ENCODE data around the gene KCNT1. TPM values are rescaled to one million over a fixed set of nuclear protein-coding genes. Genes with fewer than 3 reads are reported as not detected.
"Not testable (repeated sequence)": the region's sequence is repeated elsewhere in the genome, so short reads cannot be mapped to it uniquely, and the experiment has no call there.

The KCNT1 gene
- total RNA-seq, 2 experiments from 2014 or later, result not detected

DNA sequence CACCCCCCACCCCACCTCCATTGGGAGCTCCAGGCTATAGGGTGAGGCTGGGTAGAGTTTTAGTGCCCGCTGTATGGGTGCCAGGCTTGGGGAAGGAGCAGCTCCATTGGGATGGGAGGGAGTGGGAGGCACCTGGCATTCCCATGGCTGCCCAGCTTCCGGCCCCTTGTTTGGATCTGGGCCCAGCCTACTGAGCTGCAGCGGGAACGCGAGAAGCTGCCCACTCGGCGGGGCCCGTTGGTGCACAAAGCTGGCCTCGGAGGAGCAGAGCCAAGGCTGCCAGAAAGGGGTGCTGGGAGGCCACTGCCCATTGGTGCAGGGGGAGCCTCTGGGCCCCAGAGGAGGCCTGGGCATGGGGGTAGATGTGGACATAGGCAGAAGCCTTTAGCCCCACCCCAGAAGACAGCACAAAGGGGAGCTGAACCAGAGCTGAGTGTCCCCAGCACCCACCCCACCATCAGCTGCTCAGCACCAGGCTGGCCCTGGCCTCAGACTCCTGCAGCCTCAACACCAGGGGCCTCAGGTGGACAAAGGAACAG, 34.5 kb upstream of the KCNT1 start:
- Mint-ChIP-seq H3K9me3 (no peaks in the 10 kb centered on the region), H3K4me3 (no peak overlapping the region), H3K4me1 (no peaks in the 10 kb centered on the region), H3K27me3 (no peaks in the 10 kb centered on the region), H3K36me3 (no peaks in the 10 kb centered on the region), H3K27ac (no peak overlapping the region)
- no peak for DNase-seq

DNA sequence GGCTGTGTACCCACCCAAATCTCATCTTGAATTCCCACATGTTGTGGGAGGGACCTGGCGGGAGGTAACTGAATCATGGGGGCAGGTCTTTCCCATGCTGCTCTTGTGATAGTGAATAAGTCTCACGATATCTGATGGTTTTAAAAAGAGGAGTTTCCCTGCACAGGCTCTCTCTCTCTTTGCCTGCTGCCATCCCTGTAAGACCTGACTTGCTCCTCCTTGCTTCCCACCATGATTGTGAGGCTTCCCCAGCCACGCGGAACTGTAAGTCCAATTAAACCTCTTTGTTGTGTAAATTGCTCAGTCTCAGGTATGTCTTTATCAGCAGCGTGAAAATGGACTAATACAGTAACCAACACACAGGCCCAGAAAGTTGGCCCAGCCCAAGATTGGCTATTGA, 33.0 kb upstream of the KCNT1 start:
- not testable (repeated sequence) for H3K9me3 Mint-ChIP-seq, H3K4me1 Mint-ChIP-seq, DNase-seq, H3K4me3 Mint-ChIP-seq, H3K27me3 Mint-ChIP-seq, H3K36me3 Mint-ChIP-seq, H3K27ac Mint-ChIP-seq

DNA sequence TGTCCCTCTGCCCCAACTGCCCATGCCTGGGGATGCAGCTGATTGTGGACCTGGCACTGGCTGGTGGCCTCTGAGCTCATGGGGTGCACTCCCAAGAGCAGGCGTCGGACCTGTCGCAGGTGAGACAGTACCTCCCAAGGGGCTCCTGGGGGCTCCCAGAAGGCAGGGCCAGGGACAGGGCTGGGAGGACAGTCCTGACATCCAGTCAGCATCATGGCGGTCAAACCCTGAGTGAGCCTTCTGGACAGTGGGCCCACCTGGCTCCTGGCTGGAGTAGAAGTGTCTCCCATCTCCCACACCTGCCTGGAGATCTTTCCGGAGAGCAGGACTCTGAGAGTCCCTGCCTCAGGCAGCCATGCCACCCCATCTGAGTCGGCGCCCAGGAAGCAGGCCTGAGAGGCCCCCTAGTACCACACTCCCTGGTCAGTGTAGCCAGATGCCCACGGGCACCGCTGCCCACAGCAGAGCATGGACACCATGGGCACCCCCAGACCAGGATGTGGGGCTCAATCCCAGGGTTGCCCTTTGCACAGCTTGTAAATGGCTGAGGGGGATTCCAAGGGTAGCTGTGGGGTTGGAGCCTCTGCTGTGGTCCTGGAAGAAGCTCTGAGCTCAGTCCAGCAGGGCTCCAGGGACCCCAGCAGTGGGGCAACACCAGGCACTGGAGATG, 32.2 kb upstream of the KCNT1 start:
- Mint-ChIP-seq H3K4me3 (no peak overlapping the region), H3K27me3 (no peaks in the 10 kb centered on the region), H3K9me3 (no peaks in the 10 kb centered on the region), H3K4me1 (no peaks in the 10 kb centered on the region), H3K27ac (no peak overlapping the region), H3K36me3 (no peaks in the 10 kb centered on the region)
- DNase-seq, result no peak

DNA sequence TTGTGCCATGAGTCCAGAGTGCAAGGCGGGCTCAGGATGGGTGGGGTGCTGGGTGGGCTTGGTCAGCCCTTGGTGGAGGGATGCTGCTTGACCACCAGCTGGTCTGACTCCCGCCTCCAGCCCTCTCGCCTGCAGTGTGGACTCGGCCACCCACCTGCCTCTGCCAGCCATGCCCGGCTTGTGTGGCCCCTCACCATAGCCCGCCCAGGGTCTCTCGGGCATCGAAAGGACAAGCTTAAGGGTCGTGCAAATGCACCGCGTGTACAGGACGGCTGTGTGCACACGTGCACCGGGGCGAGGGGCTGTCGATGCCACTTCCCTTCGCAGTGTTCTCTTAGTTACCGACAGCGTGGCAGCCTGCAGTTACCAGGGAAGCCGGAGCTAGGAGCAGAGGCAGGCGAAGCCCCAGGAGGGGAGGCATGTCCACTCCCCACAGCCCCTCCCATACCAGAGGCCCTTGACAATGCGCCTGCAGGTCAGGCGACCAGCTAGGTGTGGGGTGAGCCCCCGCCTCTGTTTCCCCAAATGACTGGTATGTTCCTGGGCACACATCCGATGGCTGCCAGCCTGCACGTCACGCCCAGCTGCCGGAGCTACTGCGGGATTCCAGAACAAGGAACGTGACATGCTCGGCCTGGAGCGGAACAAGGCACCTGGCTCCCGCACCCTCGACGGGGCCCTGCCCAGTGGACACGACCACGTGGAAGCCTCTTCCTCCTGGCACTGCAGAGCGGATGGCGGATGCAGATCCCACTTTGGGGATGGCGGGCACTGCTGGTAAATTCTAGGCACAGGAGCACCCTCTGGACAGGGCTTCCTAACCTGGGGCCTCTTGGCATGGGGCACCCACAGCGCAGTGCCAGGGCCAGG, 31.0 kb upstream of the KCNT1 start:
- H3K27me3 Mint-ChIP-seq, result no peaks in the 10 kb centered on the region

DNA sequence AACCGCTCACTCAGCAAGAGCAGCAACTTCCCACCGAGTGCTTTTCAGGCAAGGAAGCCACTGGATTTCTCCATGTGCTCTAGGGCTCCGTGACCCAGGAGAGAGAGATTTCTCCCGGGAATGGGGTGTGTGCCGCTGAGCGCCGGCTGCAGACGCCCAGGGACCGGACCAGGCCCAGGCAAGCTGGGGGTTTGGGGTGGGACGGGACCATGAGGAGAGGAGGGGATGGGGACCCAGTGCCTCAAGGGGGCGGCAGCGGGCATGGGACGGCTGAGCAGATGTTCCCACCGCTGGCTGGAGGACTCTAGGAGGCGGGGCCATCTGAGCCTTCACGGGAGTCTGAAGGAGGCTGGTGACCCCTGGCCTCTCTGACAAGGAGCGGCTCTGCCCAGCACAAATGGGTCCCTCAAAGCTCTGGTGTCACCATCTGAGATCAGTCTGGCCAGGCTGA, 30.4 kb upstream of the KCNT1 start:
- Mint-ChIP-seq H3K36me3 (no peaks in the 10 kb centered on the region), H3K4me3 (no peak overlapping the region), H3K27ac (no peak overlapping the region), H3K9me3 (no peaks in the 10 kb centered on the region), H3K27me3 (no peaks in the 10 kb centered on the region), H3K4me1 (no peaks in the 10 kb centered on the region)
- no peak for DNase-seq

More for the DNA sequence above, 31.0 kb upstream of the KCNT1 start:
- H3K4me3 Mint-ChIP-seq, result no peak overlapping the region
- no peak overlapping the region for H3K27ac Mint-ChIP-seq
- no peak for DNase-seq
- no peaks in the 10 kb centered on the region for H3K9me3 Mint-ChIP-seq
- no peaks in the 10 kb centered on the region for H3K36me3 Mint-ChIP-seq
- H3K4me1 Mint-ChIP-seq, result no peaks in the 10 kb centered on the region

DNA sequence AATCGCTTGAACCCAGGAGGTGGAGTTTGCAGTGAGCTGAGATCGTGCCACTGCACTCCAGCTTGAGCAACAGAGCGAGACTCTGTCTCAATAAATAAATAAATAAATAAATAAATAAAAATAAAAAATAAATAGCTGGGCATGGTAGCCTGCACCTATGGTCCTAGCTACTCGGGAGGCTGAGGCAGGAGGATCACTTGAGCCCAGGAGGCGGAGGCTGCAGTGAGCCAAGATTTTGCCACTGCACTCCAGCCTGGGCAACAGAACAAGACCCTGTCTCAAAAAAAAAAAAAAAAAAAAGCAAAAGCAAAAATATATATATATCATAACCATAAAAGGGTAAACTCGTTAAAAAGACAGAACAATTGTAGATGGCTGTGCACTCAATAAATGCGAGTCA, 29.2 kb upstream of the KCNT1 start:
- not testable (repeated sequence) for H3K27me3 Mint-ChIP-seq

DNA sequence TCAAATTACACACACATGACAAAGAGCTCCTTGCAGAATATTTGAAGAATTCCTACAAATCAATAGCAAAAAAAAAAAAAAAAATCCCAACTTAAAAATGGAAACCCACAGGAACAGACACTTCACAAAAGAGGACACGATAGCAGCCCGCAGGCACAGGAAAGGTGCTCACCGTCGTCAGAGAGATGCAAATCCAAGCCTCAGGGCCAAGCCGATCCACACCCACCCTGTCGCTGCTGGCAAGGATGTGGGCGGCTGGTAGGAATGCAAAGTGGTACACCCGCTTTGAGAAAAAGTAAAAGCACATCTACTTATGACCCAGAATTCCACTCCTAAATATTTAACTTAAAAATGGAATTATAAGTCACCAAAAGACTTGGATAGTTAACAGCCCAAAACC, 28.0 kb upstream of the KCNT1 start:
- H3K27me3 Mint-ChIP-seq, result no peaks in the 10 kb centered on the region
- no peak overlapping the region for H3K4me3 Mint-ChIP-seq
- H3K4me1 Mint-ChIP-seq, result no peaks in the 10 kb centered on the region
- H3K27ac Mint-ChIP-seq, result no peak overlapping the region
- H3K9me3 Mint-ChIP-seq, result no peaks in the 10 kb centered on the region
- DNase-seq, result no peak
- H3K36me3 Mint-ChIP-seq, result no peaks in the 10 kb centered on the region

More for the DNA sequence above, 29.2 kb upstream of the KCNT1 start:
- H3K36me3 Mint-ChIP-seq, DNase-seq, H3K27ac Mint-ChIP-seq, H3K4me1 Mint-ChIP-seq, H3K4me3 Mint-ChIP-seq, H3K9me3 Mint-ChIP-seq: not testable (repeated sequence)

DNA sequence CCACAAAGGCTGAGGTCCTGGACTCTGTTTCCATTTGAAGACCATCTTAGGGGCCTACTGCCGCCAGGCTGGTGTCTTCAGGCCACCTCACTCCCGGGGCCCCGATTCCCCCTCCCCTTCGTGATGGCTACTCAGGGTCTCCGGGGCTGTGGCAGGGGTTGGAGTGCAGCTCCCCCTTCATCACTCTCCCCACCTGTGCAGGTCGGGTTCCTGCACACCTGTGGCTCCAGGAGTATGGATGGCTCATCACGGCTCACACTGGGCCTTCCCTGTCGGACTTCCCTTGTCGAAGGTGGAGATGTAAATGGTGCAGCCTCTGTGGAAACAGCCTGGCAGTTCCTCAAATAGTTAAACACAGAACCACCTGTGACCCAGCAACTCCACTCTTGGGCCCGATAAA, 27.0 kb upstream of the KCNT1 start:
- no peaks in the 10 kb centered on the region for H3K36me3 Mint-ChIP-seq
- no peak for DNase-seq
- no peaks in the 10 kb centered on the region for H3K4me1 Mint-ChIP-seq
- H3K27me3 Mint-ChIP-seq, result no peaks in the 10 kb centered on the region
- H3K4me3 Mint-ChIP-seq, result no peak overlapping the region
- no peak overlapping the region for H3K27ac Mint-ChIP-seq
- H3K9me3 Mint-ChIP-seq, result no peaks in the 10 kb centered on the region

DNA sequence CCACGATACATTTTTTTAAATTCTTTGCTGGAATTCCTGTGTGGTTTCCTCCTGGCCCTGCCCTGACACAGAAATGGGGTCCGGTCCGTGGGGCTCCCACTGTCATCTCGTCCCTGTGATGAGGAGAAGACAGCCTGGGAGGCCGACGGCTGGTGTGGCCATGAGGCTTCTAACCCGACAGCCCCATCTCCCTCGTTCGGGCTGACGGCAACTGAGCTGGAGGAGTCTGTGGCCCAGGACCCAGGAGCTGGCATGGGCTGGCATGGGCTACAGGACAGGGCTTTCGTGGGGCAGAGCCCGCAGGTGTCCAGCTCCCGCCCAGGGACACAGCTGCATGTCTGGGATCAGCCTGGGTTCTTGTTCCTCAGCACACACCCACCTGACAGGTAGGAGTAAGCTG, 25.1 kb upstream of the KCNT1 start:
- Mint-ChIP-seq H3K4me1 (no peaks in the 10 kb centered on the region), H3K36me3 (no peaks in the 10 kb centered on the region), H3K9me3 (no peaks in the 10 kb centered on the region), H3K4me3 (no peak overlapping the region), H3K27me3 (no peaks in the 10 kb centered on the region), H3K27ac (no peak overlapping the region)
- no peak for DNase-seq

DNA sequence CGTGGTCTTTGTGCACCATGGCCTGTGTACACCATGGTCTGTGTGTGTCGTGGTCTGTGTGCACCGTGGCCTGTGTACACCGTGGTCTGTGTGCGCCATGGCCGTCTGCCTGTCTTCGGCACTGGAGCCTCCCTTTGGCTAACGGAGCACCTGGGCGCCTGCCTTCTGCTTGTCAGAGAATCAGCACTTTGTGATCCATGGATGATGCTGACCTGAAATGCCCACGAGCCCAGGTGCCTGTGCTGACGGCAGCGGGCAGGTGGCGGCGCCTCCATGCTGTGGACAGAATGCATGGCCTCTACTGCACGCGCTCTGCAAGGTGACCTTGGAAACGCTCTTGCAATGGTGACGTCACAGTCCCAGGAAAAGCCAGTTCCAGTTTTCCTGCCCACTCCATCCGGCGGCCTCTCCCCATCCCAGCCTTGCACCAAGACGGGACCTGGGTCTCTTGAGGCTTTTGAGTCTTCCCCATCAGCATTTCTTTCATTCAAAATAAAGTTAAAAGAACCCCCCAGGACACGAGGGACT, 24.3 kb upstream of the KCNT1 start:
- H3K27ac Mint-ChIP-seq, result no peak overlapping the region
- no peaks in the 10 kb centered on the region for H3K9me3 Mint-ChIP-seq
- H3K27me3 Mint-ChIP-seq, result no peaks in the 10 kb centered on the region
- H3K4me1 Mint-ChIP-seq, result no peaks in the 10 kb centered on the region
- DNase-seq, result no peak
- H3K36me3 Mint-ChIP-seq, result no peaks in the 10 kb centered on the region
- H3K4me3 Mint-ChIP-seq, result no peak overlapping the region

DNA sequence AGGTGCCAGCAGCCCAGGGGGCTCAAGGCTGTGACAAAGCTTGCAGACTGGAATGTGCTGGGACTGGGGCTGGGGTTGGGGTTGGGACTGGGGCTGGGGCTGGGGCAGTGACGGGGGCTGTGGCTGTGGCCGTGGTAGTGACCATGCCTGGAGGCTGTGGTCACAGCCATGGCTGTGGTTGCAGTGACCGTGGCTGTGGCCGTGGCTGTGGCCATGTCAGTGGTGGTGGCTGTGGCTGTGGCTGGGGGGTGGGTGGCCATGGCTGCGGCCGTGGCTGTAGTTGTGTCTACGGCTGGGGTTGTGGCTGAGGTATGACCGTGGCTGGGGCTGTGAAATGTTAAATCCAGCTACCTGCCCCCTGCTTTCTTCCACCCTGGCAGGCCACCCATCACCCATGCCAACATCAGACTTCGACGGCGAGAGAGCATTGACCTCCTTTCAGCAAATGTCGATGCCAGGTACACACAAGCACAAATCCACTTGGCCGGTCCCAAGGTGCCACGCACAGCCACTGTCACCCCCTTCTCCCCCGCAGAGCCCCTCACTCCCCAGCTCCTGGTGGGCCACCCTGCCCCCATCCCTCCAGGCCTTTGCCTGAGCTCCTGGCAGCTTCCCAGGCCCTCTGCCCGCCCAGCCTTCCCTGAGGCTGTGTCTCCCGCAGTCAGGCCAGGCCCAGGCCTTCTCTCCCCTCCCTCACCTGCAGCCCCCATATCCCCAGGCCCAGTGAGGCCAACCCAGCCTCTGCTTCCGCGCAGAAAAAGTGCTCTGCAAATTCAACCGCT, 23.6 kb upstream of the KCNT1 start:
- H3K27me3 Mint-ChIP-seq, result peaks cover 3% of the 10 kb centered on the region
- DNase-seq, result no peak
- H3K36me3 Mint-ChIP-seq, result no peaks in the 10 kb centered on the region
- H3K27ac Mint-ChIP-seq, result no peak overlapping the region
- no peak overlapping the region for H3K4me3 Mint-ChIP-seq
- H3K4me1 Mint-ChIP-seq, result no peaks in the 10 kb centered on the region
- no peaks in the 10 kb centered on the region for H3K9me3 Mint-ChIP-seq

DNA sequence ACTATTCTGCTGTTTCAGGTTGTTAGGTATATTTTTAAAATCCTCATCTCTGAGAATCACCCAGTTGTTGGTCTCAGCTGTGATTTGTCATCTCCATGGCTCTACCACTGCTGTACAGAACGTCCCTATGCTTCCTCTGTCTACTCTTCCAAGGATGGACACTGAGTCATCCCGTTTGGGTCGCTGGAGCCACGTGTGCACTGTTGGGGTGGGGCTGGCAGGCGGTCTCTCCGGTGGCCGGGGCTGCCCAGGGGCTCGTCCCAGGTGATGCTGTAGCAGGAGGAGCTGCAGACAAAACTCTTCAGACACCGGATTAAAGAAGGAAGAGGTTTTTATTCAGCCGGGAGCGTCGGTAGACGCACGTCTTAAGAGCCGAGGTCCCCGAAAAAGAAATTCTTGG, 21.9 kb upstream of the KCNT1 start:
- H3K4me3 Mint-ChIP-seq, result no peak overlapping the region
- H3K36me3 Mint-ChIP-seq, result no peaks in the 10 kb centered on the region
- H3K27ac Mint-ChIP-seq, result no peak overlapping the region
- peaks cover 8% of the 10 kb centered on the region for H3K27me3 Mint-ChIP-seq
- no peaks in the 10 kb centered on the region for H3K4me1 Mint-ChIP-seq
- H3K9me3 Mint-ChIP-seq, result no peaks in the 10 kb centered on the region
- DNase-seq, result no peak

DNA sequence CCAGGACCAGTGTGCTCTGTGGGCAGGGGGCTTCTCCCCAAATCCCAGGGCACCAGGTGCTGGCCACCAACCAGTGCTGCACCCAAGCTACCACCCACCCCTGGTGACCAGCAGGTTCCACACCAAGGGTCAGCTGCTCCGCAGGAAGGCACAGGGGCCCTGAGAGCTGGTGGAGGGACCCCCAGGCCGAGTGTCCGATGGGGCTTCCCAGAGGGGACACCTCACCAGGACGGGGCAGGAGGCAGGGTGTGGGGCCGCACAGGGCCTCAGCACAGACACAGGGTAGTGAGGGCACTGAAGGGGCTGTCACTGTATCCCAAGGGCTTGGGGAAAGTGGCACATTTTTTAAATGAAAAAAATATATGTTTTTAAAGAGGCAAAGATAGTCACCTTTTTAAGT, 20.8 kb upstream of the KCNT1 start:
- Mint-ChIP-seq H3K27ac (no peak overlapping the region), H3K9me3 (no peaks in the 10 kb centered on the region), H3K36me3 (no peaks in the 10 kb centered on the region), H3K4me3 (no peak overlapping the region), H3K4me1 (no peaks in the 10 kb centered on the region), H3K27me3 (peaks cover 8% of the 10 kb centered on the region)
- DNase-seq, result no peak

DNA sequence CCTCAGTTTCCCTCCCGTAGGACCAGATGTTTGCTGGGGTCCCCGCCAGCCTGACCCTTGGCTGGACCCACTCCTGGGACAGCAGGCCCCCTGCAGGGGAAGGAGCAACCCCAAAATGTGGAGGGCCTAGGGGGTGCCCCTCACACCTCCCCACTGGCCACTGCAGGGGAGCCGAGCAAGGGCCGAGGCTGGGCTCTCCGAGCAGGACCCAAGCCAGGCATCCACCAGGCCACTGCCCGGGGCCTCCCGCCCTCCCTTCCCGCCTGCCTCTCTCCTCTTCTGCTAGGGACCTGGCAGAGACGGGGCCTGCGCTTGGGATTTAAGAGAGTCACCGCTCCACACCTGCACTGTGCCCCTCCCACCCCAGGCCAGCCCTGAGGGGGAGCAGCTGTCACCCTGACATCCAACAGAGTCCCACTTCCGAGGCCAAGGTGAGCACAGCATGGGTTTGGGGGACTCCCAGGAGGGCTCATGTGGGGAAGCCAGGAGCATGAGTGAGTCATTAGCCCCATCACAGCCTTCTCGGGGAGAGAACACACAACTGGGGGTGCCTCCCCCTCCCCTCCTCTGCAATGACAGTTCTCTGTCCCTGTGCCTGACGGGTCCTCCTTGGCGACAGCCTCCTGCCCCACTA, 18.5 kb upstream of the KCNT1 start:
- Mint-ChIP-seq H3K27ac (no peak overlapping the region), H3K9me3 (no peaks in the 10 kb centered on the region), H3K4me1 (no peaks in the 10 kb centered on the region), H3K36me3 (no peaks in the 10 kb centered on the region), H3K4me3 (no peak overlapping the region), H3K27me3 (peaks cover 8% of the 10 kb centered on the region)
- no peak for DNase-seq

Data from activated naive CD8-positive, alpha-beta T cell treated with anti-CD3 and anti-CD28 coated beads for 36 hours (primary cell).